Activated naive CD8-positive, alpha-beta T cell treated with anti-CD3 and anti-CD28 coated beads, Interleukin-2, amount 10 ng/mL, durations not matched to agents 7 days and 5 days (primary cell): Measurements from ENCODE around the gene MAN2A1. TPM values are rescaled to one million over a fixed set of nuclear protein-coding genes. Genes with fewer than 3 reads are reported as not detected.
A peak's percentile ranks its signal among the peaks of the same experiment; 100 is the strongest.

Experiments used
- ATAC-seq: fragments of 150-1000 bp; cut with Tn5 transposase; one replicate; pipeline ENCODE4 v1.10.0; 2021; ENCODE audit warnings: low read depth, moderate library complexity
- POLR2A ChIA-PET: fragments of 350-600 bp; sonication (Branson Sonifier 250); formaldehyde crosslinking; loops from one replicate; lab custom pipeline; 2021; ENCODE audit warnings: antibody characterized with exemption; lab: Charles Lee
- DNase-seq: peaks from one replicate; pipeline ENCODE4 v3.0.0; 2021
- H3K27ac Mint-ChIP-seq: one replicate; pipeline ENCODE4 v1.8.0; 2022; ENCODE audit warnings: mild to moderate bottlenecking, mixed read lengths
- H3K27me3 Mint-ChIP-seq: one replicate; pipeline ENCODE4 v1.8.0; 2022; ENCODE audit warnings: mild to moderate bottlenecking, moderate library complexity, mixed read lengths
- H3K36me3 Mint-ChIP-seq: one replicate; pipeline ENCODE4 v1.8.0; 2021; ENCODE audit warnings: mild to moderate bottlenecking, mixed read lengths
- H3K4me1 Mint-ChIP-seq: one replicate; pipeline ENCODE4 v1.8.0; 2021; ENCODE audit warnings: mixed read lengths
- H3K4me3 Mint-ChIP-seq: one replicate; pipeline ENCODE4 v1.8.0; 2022; ENCODE audit warnings: mild to moderate bottlenecking, moderate library complexity, mixed read lengths
- H3K9me3 Mint-ChIP-seq: one replicate; pipeline ENCODE4 v1.8.0; 2021; ENCODE audit warnings: mixed read lengths
- total RNA-seq, 2 experiments: library from RNA; stranded (reverse); gene quantifications; one replicate each; pipeline ENCODE4 v1.2.3, GENCODE V29; 2021

MAN2A1 gene
- total RNA-seq, 2 experiments from 2014 or later: 38.2 to 46.4 TPM

DNA sequence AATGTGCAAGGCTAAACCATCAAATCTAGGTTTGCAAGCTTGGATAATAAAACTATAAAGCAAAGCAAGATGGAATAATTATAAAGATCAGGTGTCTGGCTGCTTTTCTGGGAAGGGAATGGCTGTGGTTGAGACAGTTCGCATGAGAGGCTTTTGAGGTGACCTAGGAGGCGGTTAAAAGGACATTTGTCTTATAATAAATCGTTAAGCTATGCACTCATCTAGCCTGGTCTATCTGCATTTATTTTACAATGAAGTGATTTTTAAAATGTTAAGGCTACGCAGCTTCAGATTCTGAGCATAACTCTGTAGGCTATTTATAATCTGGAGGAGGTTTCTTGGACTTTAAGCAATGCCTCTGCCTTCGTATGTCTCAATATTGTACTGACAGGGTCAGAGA, 29.4 kb upstream of the MAN2A1 start:
- Mint-ChIP-seq H3K4me3 (no peak overlapping the region), H3K9me3 (no peaks in the 10 kb centered on the region), H3K4me1 (peaks cover 15% of the 10 kb centered on the region), H3K36me3 (no peaks in the 10 kb centered on the region), H3K27ac (no peak overlapping the region), H3K27me3 (peaks cover 8% of the 10 kb centered on the region)
- ATAC-seq (no peak), DNase-seq (no peak)
- POLR2A ChIA-PET: no interaction called here

GRCh38 chr5:109668237-109668636, 21.5 kb upstream of the MAN2A1 start:
- Mint-ChIP-seq H3K4me1 (no peaks in the 10 kb centered on the region), H3K27me3 (no peaks in the 10 kb centered on the region), H3K27ac (no peak overlapping the region), H3K9me3 (no peaks in the 10 kb centered on the region), H3K4me3 (no peak overlapping the region), H3K36me3 (no peaks in the 10 kb centered on the region)
- POLR2A ChIA-PET: no interaction called here
- ATAC-seq (no peak), DNase-seq (no peak)

GRCh38 chr5:109668668-109669422, 20.9 kb upstream of the MAN2A1 start:
- POLR2A ChIA-PET: no interaction called here
- Mint-ChIP-seq H3K9me3 (no peaks in the 10 kb centered on the region), H3K4me3 (no peak overlapping the region), H3K36me3 (no peaks in the 10 kb centered on the region), H3K27ac (no peak overlapping the region), H3K4me1 (no peaks in the 10 kb centered on the region), H3K27me3 (no peaks in the 10 kb centered on the region)
- no peak for ATAC-seq
- no peak for DNase-seq

GRCh38 chr5:109669991-109670706, 19.6 kb upstream of the MAN2A1 start:
- no peaks in the 10 kb centered on the region for H3K9me3 Mint-ChIP-seq
- no peaks in the 10 kb centered on the region for H3K36me3 Mint-ChIP-seq
- H3K27me3 Mint-ChIP-seq: peaks cover 3% of the 10 kb centered on the region
- ATAC-seq (no peak), DNase-seq (no peak)
- H3K4me3 Mint-ChIP-seq: no peak overlapping the region
- H3K27ac Mint-ChIP-seq: no peak overlapping the region
- POLR2A ChIA-PET: no interaction called here
- no peaks in the 10 kb centered on the region for H3K4me1 Mint-ChIP-seq

DNA sequence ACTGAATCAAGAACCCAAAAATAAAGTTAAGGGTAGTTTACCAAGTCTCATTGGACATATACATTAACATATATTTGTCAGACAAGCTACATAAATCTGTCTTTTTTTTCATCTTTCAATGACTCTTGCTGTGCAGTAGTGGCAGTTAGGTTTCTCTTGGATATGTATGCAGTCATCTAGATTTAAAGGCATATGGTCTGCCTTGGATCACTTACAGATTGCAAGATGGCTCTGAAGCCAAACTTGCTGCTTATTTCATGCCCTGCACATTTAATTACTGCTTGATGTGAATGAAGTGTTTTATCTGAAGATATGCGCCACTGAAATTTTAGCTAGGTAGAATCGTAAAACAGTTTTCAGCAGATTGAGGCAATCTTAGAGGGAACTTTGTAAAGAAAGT, 18.6 kb upstream of the MAN2A1 start:
- no peaks in the 10 kb centered on the region for H3K36me3 Mint-ChIP-seq
- POLR2A ChIA-PET: no interaction called here
- H3K27ac Mint-ChIP-seq: no peak overlapping the region
- peaks cover 7% of the 10 kb centered on the region for H3K27me3 Mint-ChIP-seq
- no peak for ATAC-seq
- no peak overlapping the region for H3K4me3 Mint-ChIP-seq
- DNase-seq: no peak
- no peaks in the 10 kb centered on the region for H3K9me3 Mint-ChIP-seq
- no peaks in the 10 kb centered on the region for H3K4me1 Mint-ChIP-seq

DNA sequence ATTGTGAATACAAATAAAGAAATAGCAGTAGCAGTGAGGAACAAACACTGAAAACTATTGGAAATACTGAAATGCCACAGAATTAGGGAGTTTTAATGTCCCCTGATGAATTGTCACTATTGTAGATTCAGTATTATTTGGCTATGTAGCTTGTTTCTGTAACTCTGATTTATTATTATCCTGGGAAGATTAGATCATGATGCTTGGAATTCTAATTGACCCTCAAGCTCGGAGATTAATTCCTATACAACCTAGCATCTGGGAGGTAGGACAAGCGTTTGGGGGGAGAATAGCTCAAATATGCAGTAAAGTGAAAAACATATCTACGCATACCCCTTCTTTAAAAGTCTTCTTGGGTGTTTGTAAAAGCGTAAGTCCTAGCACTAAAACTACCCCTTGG, 15.1 kb upstream of the MAN2A1 start:
- no peaks in the 10 kb centered on the region for H3K36me3 Mint-ChIP-seq
- H3K27me3 Mint-ChIP-seq: peaks cover 13% of the 10 kb centered on the region
- no peak overlapping the region for H3K27ac Mint-ChIP-seq
- no peak for ATAC-seq
- no peaks in the 10 kb centered on the region for H3K4me1 Mint-ChIP-seq
- no peak overlapping the region for H3K4me3 Mint-ChIP-seq
- no peak for DNase-seq
- POLR2A ChIA-PET: no interaction called here
- no peaks in the 10 kb centered on the region for H3K9me3 Mint-ChIP-seq

DNA sequence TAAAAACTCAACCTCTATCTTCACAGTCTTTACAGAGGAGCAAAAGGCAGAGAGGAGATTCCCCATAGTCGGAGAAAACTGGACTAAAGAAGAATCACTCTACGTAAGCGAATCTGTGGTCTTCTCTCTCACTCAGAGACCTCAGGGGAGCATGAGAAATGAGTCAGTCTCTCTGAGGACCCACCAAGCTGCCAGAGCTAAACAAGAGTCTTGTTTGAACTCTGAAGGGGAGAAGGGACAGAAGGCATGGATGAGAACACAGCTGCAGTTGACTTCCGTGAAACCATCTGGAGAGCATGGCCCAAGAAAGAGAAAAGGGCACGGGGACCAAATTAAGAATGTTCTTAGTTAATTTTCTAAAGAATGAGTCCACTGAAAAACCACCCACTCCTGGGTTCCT, 12.8 kb upstream of the MAN2A1 start:
- Mint-ChIP-seq H3K4me3 (no peak overlapping the region), H3K4me1 (no peaks in the 10 kb centered on the region), H3K27me3 (peaks cover 13% of the 10 kb centered on the region), H3K27ac (no peak overlapping the region), H3K36me3 (no peaks in the 10 kb centered on the region), H3K9me3 (no peaks in the 10 kb centered on the region)
- POLR2A ChIA-PET: no interaction called here
- no peak for DNase-seq
- no peak for ATAC-seq

- ATAC-seq: no peak
- Mint-ChIP-seq H3K36me3 (no peaks in the 10 kb centered on the region), H3K4me3 (no peak overlapping the region), H3K27ac (no peak overlapping the region), H3K4me1 (no peaks in the 10 kb centered on the region), H3K27me3 (peaks cover 13% of the 10 kb centered on the region), H3K9me3 (no peaks in the 10 kb centered on the region)
- POLR2A ChIA-PET: no interaction called here
- DNase-seq: no peak
Measured at GRCh38 chr5:109678447-109678846, 11.3 kb upstream of the MAN2A1 start.

GRCh38 chr5:109681763-109682162, 8.0 kb upstream of the MAN2A1 start:
- DNase-seq: no peak
- peaks cover 6% of the 10 kb centered on the region for H3K27me3 Mint-ChIP-seq
- no peaks in the 10 kb centered on the region for H3K9me3 Mint-ChIP-seq
- H3K4me1 Mint-ChIP-seq: no peaks in the 10 kb centered on the region
- ATAC-seq: no peak
- H3K36me3 Mint-ChIP-seq: no peaks in the 10 kb centered on the region
- no peak overlapping the region for H3K27ac Mint-ChIP-seq
- POLR2A ChIA-PET: no interaction called here
- no peak overlapping the region for H3K4me3 Mint-ChIP-seq

DNA sequence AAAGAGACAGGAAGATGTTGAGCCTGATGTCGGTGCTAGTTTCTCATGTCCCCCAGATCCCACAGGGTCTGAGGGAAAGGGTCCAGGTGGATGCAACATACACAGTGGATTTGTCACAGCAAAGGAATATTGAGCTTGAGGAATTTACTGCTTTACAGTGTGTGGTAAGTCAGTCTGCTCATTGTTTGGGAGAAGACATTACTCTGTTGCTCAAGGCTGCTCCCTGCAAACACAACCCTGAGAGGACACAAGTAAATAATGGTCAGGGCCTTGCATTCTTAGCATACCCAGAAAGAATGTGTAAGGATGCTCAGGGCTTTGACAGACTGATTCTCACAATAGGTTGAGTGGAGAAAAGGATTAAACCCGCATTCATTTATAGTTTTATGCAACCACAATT, 7.3 kb upstream of the MAN2A1 start:
- Mint-ChIP-seq H3K27me3 (peaks cover under 1% of the 10 kb centered on the region), H3K4me1 (no peaks in the 10 kb centered on the region), H3K27ac (no peak overlapping the region), H3K9me3 (no peaks in the 10 kb centered on the region), H3K4me3 (no peak overlapping the region), H3K36me3 (no peaks in the 10 kb centered on the region)
- DNase-seq (no peak), ATAC-seq (no peak)
- POLR2A ChIA-PET: no interaction called here

DNA sequence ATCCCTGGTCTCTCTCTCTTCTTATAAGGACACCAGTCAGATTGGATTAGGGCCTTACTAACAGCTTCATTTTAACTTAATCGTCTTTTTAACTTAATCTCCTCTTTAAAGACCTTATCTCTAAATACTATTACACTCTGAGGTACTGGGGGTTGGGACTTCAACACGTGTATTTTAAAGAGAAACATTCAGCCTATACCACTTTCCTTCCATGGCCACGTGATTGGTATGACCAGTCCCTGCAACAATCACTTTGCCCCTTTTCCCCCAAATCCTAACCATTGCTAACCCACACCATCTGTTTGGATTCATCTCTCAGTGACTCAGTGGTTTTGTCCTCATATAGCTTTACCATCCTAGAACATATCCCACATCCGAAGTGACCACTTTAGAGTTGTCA, 3.8 kb upstream of the MAN2A1 start:
- Mint-ChIP-seq H3K4me1 (peaks cover 7% of the 10 kb centered on the region), H3K36me3 (no peaks in the 10 kb centered on the region), H3K27me3 (no peaks in the 10 kb centered on the region), H3K4me3 (no peak overlapping the region), H3K9me3 (no peaks in the 10 kb centered on the region), H3K27ac (no peak overlapping the region)
- no peak for ATAC-seq
- POLR2A ChIA-PET: no interaction called here
- no peak for DNase-seq

GRCh38 chr5:109688630-109688969, 1.1 kb upstream of the MAN2A1 start:
- Mint-ChIP-seq H3K27ac (peak overlapping the region; percentile 90), H3K36me3 (no peaks in the 10 kb centered on the region), H3K9me3 (no peaks in the 10 kb centered on the region), H3K4me1 (peaks cover 29% of the 10 kb centered on the region), H3K4me3 (peak overlapping the region; percentile 85), H3K27me3 (no peaks in the 10 kb centered on the region)
- ATAC-seq (no peak), DNase-seq (no peak)
- POLR2A ChIA-PET: interaction anchor here (1.4 to 1.8 kb wide), 3 partner anchors 233 to 1306 kb away, joined by 4 to 8 read pairs (median 6); partner anchors contain the start of gene FBXL17

DNA sequence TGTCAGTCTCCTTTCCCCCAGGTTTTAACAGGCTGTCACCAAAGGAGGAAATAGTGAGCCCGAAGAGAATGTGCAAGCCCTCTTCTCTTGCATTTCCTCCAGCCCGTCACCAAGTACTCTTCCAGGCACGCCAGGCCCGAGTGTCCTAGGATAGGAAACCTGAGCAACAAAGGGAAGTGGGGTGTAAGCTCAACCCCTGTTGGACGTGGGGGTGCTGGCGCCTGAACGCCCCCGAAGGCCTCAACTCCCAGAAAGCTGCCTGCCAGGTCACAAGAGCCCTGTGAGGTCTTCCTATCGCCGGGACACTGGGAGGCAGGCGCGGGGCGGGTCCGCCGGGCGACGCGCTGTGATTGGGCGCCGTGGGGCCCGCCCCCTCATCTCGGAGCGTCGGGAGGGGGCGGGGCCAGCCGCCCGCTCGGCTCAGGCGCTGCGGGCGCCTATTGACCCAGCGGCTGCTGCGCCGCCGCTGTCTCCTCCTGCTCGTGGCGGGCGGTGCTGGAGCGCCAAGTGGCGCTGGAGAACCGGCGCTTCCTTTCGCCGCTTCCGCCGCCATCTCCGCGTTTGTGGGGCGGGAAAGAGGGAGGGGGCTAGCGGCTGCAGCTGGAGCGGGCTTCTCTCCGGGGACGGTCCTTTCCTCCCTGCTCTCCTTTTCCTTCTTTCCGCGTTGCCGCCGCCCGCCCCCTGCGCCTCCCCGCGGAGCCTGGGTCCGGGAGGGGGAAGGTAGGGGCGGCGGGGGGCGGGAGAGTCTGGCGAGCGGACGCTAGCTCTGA, 572 bp upstream of the MAN2A1 start:
- Mint-ChIP-seq H3K36me3 (no peaks in the 10 kb centered on the region), H3K4me1 (peaks cover 32% of the 10 kb centered on the region), H3K9me3 (no peaks in the 10 kb centered on the region), H3K27ac (peak overlapping the region; percentile 90), H3K4me3 (peak overlapping the region; percentile 89), H3K27me3 (no peaks in the 10 kb centered on the region)
- DNase-seq (peak; percentile 87), ATAC-seq (peak; percentile 78)
- POLR2A ChIA-PET: interaction anchor here (0.9 to 2.2 kb wide), 10 partner anchors 10 to 1307 kb away, joined by 3 to 10 read pairs (median 5); partner anchors contain the start of genes FBXL17 and PJA2
